ENCODE results near the gene BMP5. TPM values are rescaled to one million over a fixed set of nuclear protein-coding genes. Genes with fewer than 3 reads are reported as not detected.
A peak's percentile ranks its signal among the peaks of the same experiment; 100 is the strongest.

BMP5 gene
- total RNA-seq, 1 donor from 2014 or later, result not detected

- DNase-seq (ENCODE audit: low read depth, low spot score), result no peak
Observed at GRCh38 chr6:55812509-55812908, 62.9 kb downstream of the BMP5 start.

- no peak for DNase-seq (ENCODE audit: low read depth, low spot score)
Observed at GRCh38 chr6:55811074-55811473, 64.3 kb downstream of the BMP5 start.

GRCh38 chr6:55802259-55802658, 73.1 kb downstream of the BMP5 start:
- DNase-seq (ENCODE audit: low read depth, low spot score), result no peak

GRCh38 chr6:55798571-55798970, 76.8 kb downstream of the BMP5 start:
- DNase-seq (ENCODE audit: low read depth, low spot score), result no peak

- DNase-seq (ENCODE audit: low read depth, low spot score), result no peak
Observed at GRCh38 chr6:55794136-55794812, 81.1 kb downstream of the BMP5 start.

- DNase-seq (ENCODE audit: low read depth, low spot score), result no peak
Observed at GRCh38 chr6:55785273-55785672, 90.1 kb downstream of the BMP5 start.

- DNase-seq (ENCODE audit: low read depth, low spot score), result no peak
Observed at GRCh38 chr6:55782275-55782674, 93.1 kb downstream of the BMP5 start.

GRCh38 chr6:55778705-55779104, 96.7 kb downstream of the BMP5 start:
- DNase-seq (ENCODE audit: low read depth, low spot score), result no peak

GRCh38 chr6:55777469-55777868, 97.9 kb downstream of the BMP5 start:
- DNase-seq (ENCODE audit: low read depth, low spot score), result no peak

- DNase-seq (ENCODE audit: low read depth, low spot score), result no peak
Observed at GRCh38 chr6:55776113-55776512, 99.3 kb downstream of the BMP5 start.

- no peak for DNase-seq (ENCODE audit: low read depth, low spot score)
Observed at GRCh38 chr6:55775029-55775318, 100.4 kb downstream of the BMP5 start.

- DNase-seq (ENCODE audit: low read depth, low spot score), result no peak
Observed at GRCh38 chr6:55774286-55775028, 100.9 kb downstream of the BMP5 start.

GRCh38 chr6:55773620-55774216, 101.7 kb downstream of the BMP5 start:
- DNase-seq (ENCODE audit: low read depth, low spot score), result no peak

GRCh38 chr6:55772730-55773129, 102.7 kb downstream of the BMP5 start:
- DNase-seq (ENCODE audit: low read depth, low spot score), result no peak

- no peak for DNase-seq (ENCODE audit: low read depth, low spot score)
Observed at GRCh38 chr6:55759536-55759935, 115.9 kb downstream of the BMP5 start.

GRCh38 chr6:55758156-55758937, 117.0 kb downstream of the BMP5 start:
- DNase-seq (ENCODE audit: low read depth, low spot score), result peak; percentile 13

- DNase-seq (ENCODE audit: low read depth, low spot score), result no peak
Observed at GRCh38 chr6:55756531-55757031, 118.8 kb downstream of the BMP5 start.

- DNase-seq (ENCODE audit: low read depth, low spot score), result no peak
Observed at GRCh38 chr6:55748880-55749279, 126.5 kb downstream of the BMP5 start.

GRCh38 chr6:55746473-55746872, 128.9 kb downstream of the BMP5 start:
- DNase-seq (ENCODE audit: low read depth, low spot score), result no peak

GRCh38 chr6:55734256-55734655, 141.1 kb downstream of the BMP5 start:
- DNase-seq (ENCODE audit: low read depth, low spot score), result no peak

GRCh38 chr6:55729665-55730064, 145.7 kb downstream of the BMP5 start:
- no peak for DNase-seq (ENCODE audit: low read depth, low spot score)

- DNase-seq (ENCODE audit: low read depth, low spot score), result no peak
Observed at GRCh38 chr6:55726144-55726543, 149.2 kb downstream of the BMP5 start.
